Stimulated activated CD4-positive, alpha-beta T cell treated with anti-CD3 and anti-CD28 coated beads, TNF-alpha, amount 100 ng/mL, for 1 hour (primary cell): ENCODE measurements around the gene IRF2.

ENCODE experiments used
- DNase-seq, 3 donors: peaks; one replicate each; pipeline ENCODE4 v3.0.0-alpha.2; 2020; ENCODE audit warnings: low read depth in 3 of 3, low spot score in 1 of 3

IRF2 gene

DNA sequence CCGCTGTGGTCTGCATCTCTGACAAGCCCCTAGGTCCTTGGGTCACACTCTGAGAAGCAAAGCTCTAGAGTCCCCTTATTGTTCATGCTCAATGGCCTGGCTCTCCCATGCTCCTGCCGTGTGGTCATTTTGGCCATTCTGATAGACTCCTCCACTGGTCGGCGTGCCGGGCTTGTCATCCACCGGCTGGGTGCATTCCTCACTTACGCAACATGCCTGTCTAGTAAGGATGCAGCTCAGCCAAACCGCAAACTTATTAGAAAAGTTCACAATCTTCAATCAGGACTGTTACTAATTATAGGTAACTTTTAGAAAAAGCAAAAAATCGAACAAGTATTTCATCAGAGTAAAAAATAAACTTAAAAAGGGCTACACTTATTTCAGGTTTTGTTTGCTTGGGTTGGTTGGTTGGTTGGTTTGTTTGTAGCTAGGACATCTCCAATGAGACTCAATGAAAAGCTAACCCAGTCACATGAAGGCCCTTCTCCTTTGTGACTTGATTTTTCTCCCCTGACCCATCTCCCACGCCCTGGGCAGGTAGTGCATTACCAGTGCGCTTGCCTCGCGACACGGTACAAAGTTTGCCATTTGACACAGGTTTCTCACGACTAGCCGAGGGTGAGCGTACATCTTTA, 41.0 kb downstream of the IRF2 start:
- DNase-seq: no peak

DNA sequence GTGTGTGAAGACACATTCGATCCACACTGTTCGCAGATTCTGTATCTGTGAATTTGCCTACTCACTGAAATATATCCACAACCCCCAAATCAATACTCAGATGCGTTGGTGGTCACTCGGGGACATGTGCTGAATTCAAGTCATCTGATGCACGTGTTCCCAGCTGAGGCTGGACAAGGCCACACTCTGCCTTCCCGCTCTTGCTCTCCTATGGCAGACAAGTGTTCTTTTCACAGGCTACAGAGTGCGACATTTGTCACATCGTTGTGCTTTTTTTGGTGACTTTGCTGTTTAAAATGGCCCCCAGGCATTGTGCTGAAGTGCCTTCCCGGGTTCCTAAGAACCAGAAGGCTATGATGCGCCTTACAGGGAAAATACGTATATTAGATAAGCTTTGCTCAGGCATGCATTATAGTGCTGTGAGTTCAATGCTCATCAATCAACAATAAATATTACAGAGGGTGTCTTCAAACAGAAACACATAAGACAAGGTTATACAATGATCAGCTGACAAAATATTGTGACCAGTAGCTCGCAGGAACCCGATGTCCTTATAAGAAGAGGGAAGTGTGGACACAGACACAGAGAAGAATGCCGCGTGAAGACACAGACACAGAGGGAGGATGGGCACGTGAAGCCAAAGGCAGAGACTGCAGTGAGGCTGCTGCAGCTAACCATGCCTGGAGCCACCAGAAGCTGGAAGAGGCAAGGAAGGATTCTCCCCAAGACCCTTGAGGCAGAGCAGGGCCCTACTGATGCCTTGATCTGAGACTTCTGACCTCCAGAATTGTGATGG, 42.0 kb downstream of the IRF2 start:
- DNase-seq: no peak

GRCh38 chr4:184430163-184430562, 44.2 kb downstream of the IRF2 start:
- DNase-seq: no peak

DNA sequence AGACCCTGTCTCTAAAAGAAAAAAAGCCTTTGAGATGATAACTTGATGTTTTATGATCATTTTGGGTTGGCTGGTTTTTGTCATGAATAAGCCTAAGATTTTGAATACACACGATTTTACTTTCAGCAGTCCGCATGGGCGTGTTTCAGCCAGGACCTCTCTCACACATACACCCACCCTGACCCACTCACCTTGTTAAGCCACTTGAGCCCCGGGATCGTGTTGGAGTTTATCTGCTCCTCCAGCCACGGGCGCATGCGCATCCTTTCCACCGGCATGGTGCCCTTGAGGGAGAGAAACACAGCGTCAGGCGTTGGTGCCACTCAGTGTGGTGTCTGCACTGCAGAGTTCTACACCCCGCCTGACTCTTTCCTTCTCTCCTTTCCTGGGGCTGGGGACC, 45.6 kb downstream of the IRF2 start:
- no peak for DNase-seq

- DNase-seq: no peak
Observed at GRCh38 chr4:184427687-184428086, 46.7 kb downstream of the IRF2 start.

- no peak for DNase-seq
Observed at GRCh38 chr4:184427093-184427492, 47.3 kb downstream of the IRF2 start.

- DNase-seq: no peak
Observed at GRCh38 chr4:184424993-184425758, 49.2 kb downstream of the IRF2 start.

- no peak for DNase-seq
Observed at GRCh38 chr4:184424279-184424678, 50.1 kb downstream of the IRF2 start.

DNA sequence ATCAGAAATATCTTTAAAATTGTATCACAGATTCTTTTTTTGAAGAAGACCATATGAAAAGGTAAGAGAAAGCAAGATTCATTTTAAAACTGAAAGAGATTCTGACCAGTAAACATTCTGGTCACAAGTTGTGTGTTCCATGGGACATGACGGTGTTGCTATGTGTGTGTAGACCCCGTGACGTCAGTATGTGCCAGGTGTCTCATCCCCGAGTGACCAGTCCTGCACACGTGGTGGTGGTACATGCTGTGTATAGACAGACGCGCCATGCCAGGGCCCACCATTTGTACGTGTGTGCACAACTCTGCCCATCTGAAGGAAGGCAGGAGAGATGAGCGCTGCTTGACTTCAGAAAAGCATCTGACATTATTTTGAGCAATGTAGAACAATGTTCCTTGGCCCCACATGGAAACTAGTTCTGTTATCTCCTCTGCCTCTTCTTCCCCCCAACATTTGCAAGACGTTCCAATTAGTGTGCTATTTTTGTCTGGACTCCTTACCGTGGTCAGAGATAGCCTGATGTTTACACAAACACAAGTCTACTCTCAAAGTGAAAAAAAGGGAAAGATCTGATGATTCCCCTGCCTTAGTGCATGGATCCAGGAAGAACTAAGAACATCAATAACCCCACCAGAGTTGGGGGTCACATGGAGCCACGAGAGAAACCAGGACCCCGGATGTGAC, 51.2 kb downstream of the IRF2 start:
- no peak for DNase-seq

GRCh38 chr4:184422378-184422777, 52.0 kb downstream of the IRF2 start:
- no peak for DNase-seq

DNA sequence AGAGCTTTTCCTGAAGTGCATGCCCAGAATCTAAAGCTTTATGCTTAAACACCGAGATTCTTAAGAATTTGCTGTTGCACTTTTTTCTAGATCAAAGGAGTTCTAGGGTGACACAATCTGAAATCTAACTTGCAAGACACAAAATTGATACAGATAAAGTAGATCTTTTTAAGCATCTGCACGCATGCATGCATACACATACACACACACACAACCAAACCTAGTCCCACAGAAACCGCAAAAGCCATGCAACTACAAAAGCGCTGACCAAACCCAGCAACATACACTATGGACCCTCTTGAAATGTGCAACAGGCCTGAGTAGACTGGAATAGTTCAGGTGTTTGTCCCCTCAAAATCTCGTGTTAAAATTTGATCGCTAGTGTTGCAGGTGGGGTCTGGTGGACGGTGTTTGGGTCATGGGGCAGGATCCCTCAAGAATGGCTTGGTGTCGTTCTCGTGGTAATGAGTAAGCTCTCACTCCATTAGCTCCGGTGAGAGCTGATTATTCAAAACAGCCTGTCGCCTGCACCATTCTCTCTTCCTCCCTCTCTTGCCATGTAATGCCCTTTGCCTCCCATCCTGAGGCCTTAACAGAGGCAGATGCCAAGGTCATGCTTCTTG, 52.7 kb downstream of the IRF2 start:
- DNase-seq: no peak

DNA sequence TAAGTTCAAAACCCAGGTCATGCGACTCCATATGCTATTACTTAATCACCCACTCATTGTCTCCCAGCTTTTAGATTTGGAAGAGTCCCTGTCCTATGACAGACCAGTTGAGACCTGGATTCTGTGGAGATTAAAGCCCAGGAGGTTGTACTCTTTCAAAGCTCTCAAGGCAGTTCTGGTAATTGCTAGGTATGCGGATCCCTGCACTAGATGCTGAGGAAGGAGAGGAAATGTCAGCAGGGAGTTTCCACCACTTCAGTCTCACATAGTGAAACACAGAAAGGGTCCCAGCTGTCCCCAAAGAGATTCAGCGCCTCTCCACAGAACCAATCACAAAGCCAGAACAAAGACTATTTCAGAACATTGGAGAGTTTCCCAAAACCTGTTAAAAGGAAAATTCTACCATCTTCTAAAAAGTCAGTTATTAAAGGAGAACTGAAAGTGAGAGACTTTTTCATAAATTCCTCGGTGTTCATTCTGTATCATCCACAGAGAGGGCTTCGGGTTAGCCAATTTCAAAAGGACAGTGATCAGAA, 53.4 kb downstream of the IRF2 start:
- DNase-seq: no peak

GRCh38 chr4:184420402-184420801, 53.9 kb downstream of the IRF2 start:
- no peak for DNase-seq

GRCh38 chr4:184419976-184420375, 54.4 kb downstream of the IRF2 start:
- no peak for DNase-seq

GRCh38 chr4:184417802-184418511, 56.4 kb downstream of the IRF2 start:
- DNase-seq: no peak

- DNase-seq: peak in 1 of 3 donors; percentile 8
Observed at GRCh38 chr4:184416913-184417734, 57.2 kb downstream of the IRF2 start.

DNA sequence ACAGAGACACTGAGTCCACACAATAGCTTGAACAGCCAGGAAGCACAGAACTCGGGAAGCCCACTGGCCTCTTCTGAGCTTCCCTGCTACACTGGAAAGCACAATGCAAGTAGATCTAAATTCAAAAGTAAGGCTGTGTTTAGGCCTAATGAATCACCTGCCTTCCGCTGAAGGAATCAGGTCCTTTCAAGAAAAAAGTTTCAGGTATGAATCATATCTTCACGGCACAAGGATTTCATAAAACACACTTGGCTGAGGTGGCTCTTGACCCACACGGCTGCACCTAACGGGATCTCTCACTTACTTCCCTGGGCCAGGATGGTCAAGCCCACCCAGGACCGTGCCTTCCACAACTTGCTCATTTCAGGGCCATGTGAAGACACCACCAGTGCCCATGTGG, 59.3 kb downstream of the IRF2 start:
- no peak for DNase-seq

DNA sequence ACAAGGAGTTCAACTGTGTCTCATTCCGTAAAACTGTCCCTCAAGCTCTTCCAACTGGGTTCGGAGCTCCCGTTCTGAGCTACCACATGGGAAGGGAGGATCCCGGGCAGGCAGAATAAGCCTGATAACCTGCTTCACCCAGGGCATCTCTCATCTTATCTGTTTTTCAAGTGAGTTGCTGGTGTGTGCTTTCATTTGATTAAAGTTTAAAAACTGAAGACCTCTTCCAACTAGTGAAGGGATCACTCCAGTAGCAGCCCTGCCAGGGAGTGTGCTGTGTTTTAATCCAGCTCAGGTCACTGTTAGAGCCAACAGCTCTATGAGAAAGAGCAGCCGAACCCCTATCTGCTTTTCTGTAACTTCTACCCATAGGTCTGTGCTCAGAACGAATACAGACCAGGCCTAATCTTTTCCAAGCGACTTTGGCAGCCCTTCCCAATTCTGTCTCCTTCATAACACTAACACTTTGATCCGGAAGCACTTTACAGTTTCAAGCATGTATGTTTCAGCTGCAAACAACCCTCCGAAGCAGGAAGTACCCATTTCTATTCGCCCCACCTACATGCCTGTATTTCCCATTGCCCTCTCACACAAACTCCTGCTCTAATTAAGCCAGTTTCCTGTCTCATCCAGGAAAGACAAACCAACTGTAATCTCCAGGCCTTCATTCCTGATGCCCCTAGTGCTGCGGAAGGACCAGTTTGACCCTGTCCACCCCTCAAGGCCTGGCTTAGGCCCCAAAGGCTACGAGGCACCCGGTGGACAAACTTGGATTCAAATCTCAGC, 60.9 kb downstream of the IRF2 start:
- DNase-seq: no peak

DNA sequence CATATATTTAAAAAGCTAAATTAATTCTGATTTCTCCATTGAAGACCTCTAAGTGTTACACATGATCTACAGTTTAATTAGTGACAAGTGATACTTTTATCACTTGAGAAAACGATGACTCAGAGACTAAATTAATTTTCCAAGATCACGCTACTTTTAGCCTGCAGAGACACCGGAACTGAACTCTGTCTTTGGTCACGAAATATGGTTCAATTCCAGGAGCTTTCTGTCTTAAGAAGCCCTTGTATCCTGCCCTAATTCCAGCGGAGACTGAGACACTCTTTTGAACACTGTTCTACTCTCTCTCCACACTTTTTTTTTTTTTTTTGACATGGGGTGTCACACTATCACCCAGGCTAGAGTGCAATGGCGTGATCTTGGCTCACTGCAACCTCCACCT, 63.6 kb downstream of the IRF2 start:
- DNase-seq: no peak
